22Rv1 (cell line): ENCODE data around the gene GPBAR1.

ENCODE experiments used
- H3K27ac ChIP-seq: fragments of 450-650 bp; 2 replicates; pipeline ENCODE4 v1.5.1; 2017
- CTCF ChIP-seq: fragments of 450-650 bp; IDR thresholded peaks from 2 replicates; pipeline ENCODE4 v1.5.1; 2017; ENCODE audit warnings: mild to moderate bottlenecking
- ZFX ChIP-seq: fragments of 450-650 bp; IDR thresholded peaks from 2 replicates; pipeline ENCODE4 v1.6.1; 2017; ENCODE audit warnings: antibody characterized with exemption, borderline replicate concordance

The GPBAR1 gene

GRCh38 chr2:218229851-218230250 is 31.0 kb upstream of the GPBAR1 start:
- H3K27ac ChIP-seq, result peak overlapping the region; percentile 36
- TF ChIP-seq CTCF, result no peak
- TF ChIP-seq ZFX, result no peak

- H3K27ac ChIP-seq, result 0 out of 2 replicates have a peak overlapping the region, but pooled peaks have one; percentile 36
- no peak for TF ChIP-seq ZFX
- TF ChIP-seq CTCF, result peak; percentile 33
Observed at GRCh38 chr2:218230882-218231281, 29.9 kb upstream of the GPBAR1 start.

- TF ChIP-seq ZFX (no peak), CTCF (no peak)
- no peak overlapping the region for H3K27ac ChIP-seq
Observed at GRCh38 chr2:218233543-218233942, 27.3 kb upstream of the GPBAR1 start.

- no peak overlapping the region for H3K27ac ChIP-seq
- TF ChIP-seq CTCF, result no peak
- no peak for TF ChIP-seq ZFX
Observed at GRCh38 chr2:218234521-218234920, 26.3 kb upstream of the GPBAR1 start.

- TF ChIP-seq CTCF (no peak), ZFX (no peak)
- no peak overlapping the region for H3K27ac ChIP-seq
Observed at GRCh38 chr2:218235017-218235416, 25.8 kb upstream of the GPBAR1 start.

GRCh38 chr2:218236829-218237228 is 24.0 kb upstream of the GPBAR1 start:
- H3K27ac ChIP-seq, result no peak overlapping the region
- TF ChIP-seq ZFX (no peak), CTCF (no peak)

- TF ChIP-seq CTCF (no peak), ZFX (no peak)
- no peak overlapping the region for H3K27ac ChIP-seq
Observed at GRCh38 chr2:218238887-218239286, 21.9 kb upstream of the GPBAR1 start.
